Hepatocyte (in vitro differentiated cells): ENCODE results near the gene FGD4. TPM values are rescaled to one million over a fixed set of nuclear protein-coding genes. Genes with fewer than 3 reads are reported as not detected.
"Not testable (repeated sequence)": the region's sequence is repeated elsewhere in the genome, so short reads cannot be mapped to it uniquely, and the experiment has no call there.

Experiments
- DNase-seq: peaks from one replicate; pipeline ENCODE4 v3.0.0-alpha.2; 2016; ENCODE audit warnings: low spot score
- H2AFZ ChIP-seq: fragments of 200-600 bp; sonication (generic); 2 replicates; pipeline ENCODE4 v1.6.0; 2016; ENCODE audit warnings: antibody characterized with exemption, mild to moderate bottlenecking
- H3K27ac ChIP-seq: fragments of 200-600 bp; sonication (generic); 2 replicates; pipeline ENCODE4 v1.5.1; 2016; ENCODE audit warnings: mild to moderate bottlenecking
- H3K27me3 ChIP-seq: fragments of 200-600 bp; sonication (generic); 2 replicates; pipeline ENCODE4 v1.6.1; 2016
- H3K36me3 ChIP-seq: fragments of 200-600 bp; sonication (generic); replicated peaks from 2 replicates; pipeline ENCODE4 v1.5.1; 2016; ENCODE audit warnings: low read depth; ENCODE audit not compliant: insufficient read depth
- H3K4me1 ChIP-seq: fragments of 200-600 bp; sonication (generic); 2 replicates; pipeline ENCODE4 v1.5.1; 2016; ENCODE audit warnings: mild to moderate bottlenecking, moderate library complexity; ENCODE audit not compliant: insufficient read depth
- H3K4me2 ChIP-seq: fragments of 200-600 bp; sonication (generic); 2 replicates; pipeline ENCODE4 v1.6.0; 2016
- H3K4me3 ChIP-seq: fragments of 200-600 bp; sonication (generic); 2 replicates; pipeline ENCODE4 v1.5.1; 2016; ENCODE audit warnings: mild to moderate bottlenecking
- H3K79me2 ChIP-seq: fragments of 200-600 bp; sonication (generic); 2 replicates; pipeline ENCODE4 v1.6.0; 2017; ENCODE audit warnings: mild to moderate bottlenecking
- H3K9me2 ChIP-seq: fragments of 200-600 bp; sonication (generic); replicated peaks from 2 replicates; pipeline ENCODE4 v1.6.0; 2017; ENCODE audit warnings: mild to moderate bottlenecking; ENCODE audit not compliant: insufficient read depth
- H3K9me3 ChIP-seq: fragments of 200-600 bp; sonication (generic); 2 replicates; pipeline ENCODE4 v1.5.1; 2016; ENCODE audit warnings: low read depth, mild to moderate bottlenecking
- H4K20me1 ChIP-seq: fragments of 200-600 bp; sonication (generic); 2 replicates; pipeline ENCODE4 v1.6.0; 2016; ENCODE audit warnings: mild to moderate bottlenecking; ENCODE audit not compliant: insufficient read depth, poor library complexity, severe bottlenecking
- EZH2 ChIP-seq: fragments of 200-600 bp; sonication (generic); IDR thresholded peaks from 2 replicates; pipeline ENCODE4 v1.6.1; 2016; ENCODE audit warnings: antibody characterized with exemption, mild to moderate bottlenecking, borderline replicate concordance
- EZH2phosphoT487 ChIP-seq: fragments of 200-600 bp; sonication (generic); IDR thresholded peaks from one replicate; pipeline ENCODE4 v1.6.1; 2018; ENCODE audit warnings: antibody characterized with exemption, mild to moderate bottlenecking, low read depth, moderate library complexity; ENCODE audit not compliant: unreplicated experiment, severe bottlenecking
- WGBS: methylation state at CpG from one replicate; pipeline ENCODE4 v1.1.6; 2016; ENCODE audit warnings: low lambda C conversion rate; ENCODE audit errors: missing lambda C conversion rate; 5-methylcytosine and 5-hydroxymethylcytosine counted together
- polyA plus RNA-seq: library from polyadenylated mRNA; unstranded; fragments of >200 nt; fragmentation: Nextera tagmentation; extraction: Ambion mirVana; gene quantifications from 2 replicates; pipeline ENCODE4 v1.2.1, GENCODE V29; 2016
- total RNA-seq: library from RNA; depleted of rRNA; stranded (reverse); fragments of >200 nt; gene quantifications from 2 replicates; pipeline ENCODE4 v1.2.3, GENCODE V29; 2014
- TF ChIP-seq, protein P1 (sequence below): fragments of 200-600 bp; sonication (generic); IDR thresholded peaks from 2 replicates; pipeline ENCODE4 v1.5.1; 2016; ENCODE audit warnings: antibody characterized with exemption, mild to moderate bottlenecking; ENCODE audit not compliant: poor library complexity

The FGD4 gene
- total and polyA plus RNA-seq, 2 experiments from 2014 or later = 15.2 to 41.5 TPM

DNA sequence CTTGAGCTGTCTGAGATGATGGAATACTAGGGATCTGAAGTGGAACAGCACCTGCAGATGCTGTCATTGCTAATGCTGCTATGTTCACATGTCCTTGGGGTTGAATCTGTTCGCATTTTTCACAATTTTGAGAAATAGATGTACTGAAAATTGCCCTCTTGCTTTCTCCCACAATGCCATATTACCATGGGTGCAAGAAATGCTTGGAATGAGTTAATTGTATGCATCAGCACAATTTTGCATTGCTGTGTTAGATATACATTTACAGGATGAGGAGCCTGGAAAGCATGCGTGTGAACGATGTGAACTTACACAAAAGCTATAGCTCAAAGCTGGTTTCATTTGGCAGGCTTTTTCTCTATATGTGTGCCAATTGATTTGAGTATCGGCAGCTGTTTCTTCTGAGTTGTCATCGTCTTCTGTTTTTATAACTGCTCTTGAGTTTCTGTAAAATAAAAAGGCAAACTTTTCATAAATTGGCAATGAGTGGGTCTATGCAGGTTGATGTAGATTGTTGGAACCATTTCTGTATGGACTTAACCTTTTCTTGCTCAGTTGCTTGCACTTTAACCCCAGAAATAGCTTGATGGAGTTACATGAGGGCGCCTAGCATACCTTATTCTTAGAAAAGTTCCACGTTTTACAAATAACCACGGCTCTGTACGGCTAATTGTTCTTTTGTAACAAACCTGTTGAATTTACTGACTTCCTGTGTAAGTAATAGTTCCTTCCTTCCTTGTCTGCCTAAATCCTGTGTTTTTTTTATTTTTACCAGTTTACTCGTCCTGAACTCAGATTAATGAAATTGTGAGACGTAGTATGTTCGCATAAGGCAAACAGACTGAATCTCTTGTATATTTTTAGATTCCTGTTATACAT is 105.9 kb downstream of the FGD4 start:
- no peak overlapping the region for H2AFZ ChIP-seq
- no peak for DNase-seq
- no peaks in the 10 kb centered on the region for H3K9me3 ChIP-seq
- H3K27ac ChIP-seq = peak overlapping the region; percentile 5
- peak overlapping the region; percentile 67 for H3K4me2 ChIP-seq
- no peaks in the 10 kb centered on the region for H3K9me2 ChIP-seq
- 70% methylated on average over 12 of the region's 12 CpGs for WGBS
- H4K20me1 ChIP-seq = peaks cover 18% of the 10 kb centered on the region
- H3K27me3 ChIP-seq = no peaks in the 10 kb centered on the region
- peaks cover 81% of the 10 kb centered on the region for H3K79me2 ChIP-seq
- H3K36me3 ChIP-seq = no peaks in the 10 kb centered on the region
- H3K4me1 ChIP-seq = peaks cover 35% of the 10 kb centered on the region
- H3K4me3 ChIP-seq = no peak overlapping the region
- TF ChIP-seq, protein P1, sequence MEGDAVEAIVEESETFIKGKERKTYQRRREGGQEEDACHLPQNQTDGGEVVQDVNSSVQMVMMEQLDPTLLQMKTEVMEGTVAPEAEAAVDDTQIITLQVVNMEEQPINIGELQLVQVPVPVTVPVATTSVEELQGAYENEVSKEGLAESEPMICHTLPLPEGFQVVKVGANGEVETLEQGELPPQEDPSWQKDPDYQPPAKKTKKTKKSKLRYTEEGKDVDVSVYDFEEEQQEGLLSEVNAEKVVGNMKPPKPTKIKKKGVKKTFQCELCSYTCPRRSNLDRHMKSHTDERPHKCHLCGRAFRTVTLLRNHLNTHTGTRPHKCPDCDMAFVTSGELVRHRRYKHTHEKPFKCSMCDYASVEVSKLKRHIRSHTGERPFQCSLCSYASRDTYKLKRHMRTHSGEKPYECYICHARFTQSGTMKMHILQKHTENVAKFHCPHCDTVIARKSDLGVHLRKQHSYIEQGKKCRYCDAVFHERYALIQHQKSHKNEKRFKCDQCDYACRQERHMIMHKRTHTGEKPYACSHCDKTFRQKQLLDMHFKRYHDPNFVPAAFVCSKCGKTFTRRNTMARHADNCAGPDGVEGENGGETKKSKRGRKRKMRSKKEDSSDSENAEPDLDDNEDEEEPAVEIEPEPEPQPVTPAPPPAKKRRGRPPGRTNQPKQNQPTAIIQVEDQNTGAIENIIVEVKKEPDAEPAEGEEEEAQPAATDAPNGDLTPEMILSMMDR = no peak
- no peak for TF ChIP-seq EZH2

DNA sequence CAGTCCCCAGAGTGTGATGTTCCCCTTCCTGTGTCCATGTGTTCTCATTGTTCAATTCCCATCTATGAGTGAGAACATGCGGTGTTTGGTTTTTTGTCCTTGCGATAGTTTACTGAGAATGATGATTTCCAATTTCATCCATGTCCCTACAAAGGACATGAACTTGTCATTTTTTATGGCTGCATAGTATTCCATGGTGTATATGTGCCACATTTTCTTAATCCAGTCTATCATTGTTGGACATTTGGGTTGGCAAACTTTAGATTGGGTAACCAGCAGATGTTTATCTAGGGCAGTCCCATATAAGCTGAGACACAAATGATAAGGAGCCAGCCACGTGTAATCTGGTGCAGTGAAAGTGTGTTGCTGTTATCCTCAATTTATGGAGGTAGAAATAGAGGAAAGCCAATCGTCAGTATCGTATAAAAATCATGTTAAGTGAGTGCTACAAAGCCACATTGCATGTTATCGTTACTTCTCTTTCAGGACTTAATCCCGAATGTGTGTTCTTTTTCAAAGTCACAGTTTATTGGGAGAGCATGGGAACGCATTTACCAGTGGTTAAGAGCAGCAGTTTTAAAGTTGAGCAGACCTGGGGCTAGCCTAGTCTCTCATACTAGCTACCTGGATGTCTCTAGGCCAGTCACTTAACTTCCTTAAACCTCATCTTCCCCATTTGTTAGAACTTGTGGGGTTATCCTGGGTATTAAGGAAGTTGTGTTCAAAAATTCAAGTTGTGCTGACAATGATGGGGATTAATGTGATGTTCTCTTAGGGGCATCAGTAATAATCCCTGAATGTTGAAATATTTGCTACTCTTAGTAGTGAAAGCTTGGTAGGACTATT is 108.0 kb downstream of the FGD4 start:
- not testable (repeated sequence) for H3K4me2 ChIP-seq, H3K36me3 ChIP-seq, H3K27ac ChIP-seq, H3K9me3 ChIP-seq, H3K9me2 ChIP-seq, H3K27me3 ChIP-seq, H2AFZ ChIP-seq, DNase-seq, H3K4me3 ChIP-seq
- Histone ChIP-seq H4K20me1 (peaks cover 18% of the 10 kb centered on the region), H3K79me2 (peaks cover 94% of the 10 kb centered on the region), H3K4me1 (peaks cover 28% of the 10 kb centered on the region)
- 49% methylated on average over 6 of the region's 8 CpGs for WGBS

DNA sequence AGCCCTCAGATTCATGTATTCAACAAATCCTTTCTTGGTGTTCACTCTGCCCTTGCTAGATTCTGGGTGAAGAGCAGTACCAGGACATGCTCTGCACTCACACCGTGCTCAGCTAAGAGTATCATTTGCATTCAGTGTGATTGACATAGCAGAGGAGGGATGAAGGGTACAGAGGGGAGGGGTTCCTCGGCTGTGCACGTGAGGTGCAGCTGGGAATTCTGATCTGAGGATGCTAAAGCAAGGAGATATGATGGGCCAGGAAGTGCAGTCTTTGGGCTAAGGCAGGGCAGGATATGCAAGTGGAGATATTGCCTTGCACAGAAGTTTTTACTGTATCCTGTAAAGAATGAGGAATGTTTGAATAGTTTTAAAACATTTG is 108.6 kb downstream of the FGD4 start:
- Histone ChIP-seq H3K9me2 (no peaks in the 10 kb centered on the region), H3K27ac (no peak overlapping the region), H3K9me3 (no peaks in the 10 kb centered on the region), H4K20me1 (peaks cover 18% of the 10 kb centered on the region), H3K79me2 (peaks cover 95% of the 10 kb centered on the region), H3K4me1 (peaks cover 22% of the 10 kb centered on the region), H3K36me3 (no peaks in the 10 kb centered on the region), H3K4me3 (no peak overlapping the region), H3K27me3 (no peaks in the 10 kb centered on the region), H3K4me2 (no peak overlapping the region), H2AFZ (no peak overlapping the region)
- DNase-seq = no peak
- WGBS = 53% methylated on average over 3 of the region's 3 CpGs
- TF ChIP-seq, protein P1 = no peak
- TF ChIP-seq EZH2phosphoT487 = no peak

DNA sequence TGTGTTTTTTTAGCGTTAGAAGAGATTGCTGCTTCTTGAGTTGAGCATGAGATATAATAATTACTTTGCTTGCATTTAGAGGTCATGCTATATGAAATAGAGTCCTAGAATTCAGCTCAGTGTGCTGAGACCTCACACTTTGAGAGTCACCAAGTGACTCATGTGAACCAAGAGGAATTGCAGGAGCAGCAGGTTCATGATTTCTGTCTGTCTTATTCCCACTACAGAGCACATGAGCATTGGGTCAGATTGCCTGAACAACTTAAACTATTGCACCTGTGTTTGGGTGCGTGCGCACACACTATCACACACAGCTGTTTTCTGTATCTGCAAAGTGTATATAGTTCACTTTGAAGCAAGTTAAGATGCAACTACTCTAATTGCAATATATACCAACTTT is 109.3 kb downstream of the FGD4 start:
- Histone ChIP-seq H3K4me3 (no peak overlapping the region), H3K36me3 (no peaks in the 10 kb centered on the region), H3K4me1 (peaks cover 18% of the 10 kb centered on the region), H3K27me3 (no peaks in the 10 kb centered on the region), H3K4me2 (no peak overlapping the region), H3K79me2 (peaks cover 95% of the 10 kb centered on the region), H4K20me1 (peaks cover 18% of the 10 kb centered on the region), H3K9me2 (no peaks in the 10 kb centered on the region), H3K27ac (peak overlapping the region; percentile 3), H3K9me3 (no peaks in the 10 kb centered on the region), H2AFZ (no peak overlapping the region)
- WGBS = 87% methylated on average over 3 of the region's 3 CpGs
- no peak for TF ChIP-seq EZH2phosphoT487
- TF ChIP-seq EZH2 = no peak
- TF ChIP-seq, protein P1 = no peak
- no peak for DNase-seq
